ENCODE data around the gene YJEFN3.

YJEFN3 gene

GRCh38 chr19:19499272-19499995, 29.3 kb upstream of the YJEFN3 start:
- TF ChIP-seq, protein P1, sequence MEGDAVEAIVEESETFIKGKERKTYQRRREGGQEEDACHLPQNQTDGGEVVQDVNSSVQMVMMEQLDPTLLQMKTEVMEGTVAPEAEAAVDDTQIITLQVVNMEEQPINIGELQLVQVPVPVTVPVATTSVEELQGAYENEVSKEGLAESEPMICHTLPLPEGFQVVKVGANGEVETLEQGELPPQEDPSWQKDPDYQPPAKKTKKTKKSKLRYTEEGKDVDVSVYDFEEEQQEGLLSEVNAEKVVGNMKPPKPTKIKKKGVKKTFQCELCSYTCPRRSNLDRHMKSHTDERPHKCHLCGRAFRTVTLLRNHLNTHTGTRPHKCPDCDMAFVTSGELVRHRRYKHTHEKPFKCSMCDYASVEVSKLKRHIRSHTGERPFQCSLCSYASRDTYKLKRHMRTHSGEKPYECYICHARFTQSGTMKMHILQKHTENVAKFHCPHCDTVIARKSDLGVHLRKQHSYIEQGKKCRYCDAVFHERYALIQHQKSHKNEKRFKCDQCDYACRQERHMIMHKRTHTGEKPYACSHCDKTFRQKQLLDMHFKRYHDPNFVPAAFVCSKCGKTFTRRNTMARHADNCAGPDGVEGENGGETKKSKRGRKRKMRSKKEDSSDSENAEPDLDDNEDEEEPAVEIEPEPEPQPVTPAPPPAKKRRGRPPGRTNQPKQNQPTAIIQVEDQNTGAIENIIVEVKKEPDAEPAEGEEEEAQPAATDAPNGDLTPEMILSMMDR (conservative IDR thresholded peaks at IDR 0.05; ENCODE audit: low read length) = no peak
- no peak for DNase-seq (ENCODE audit: low read depth)
- H3K4me3 ChIP-seq (ENCODE audit: low read length) = no peak overlapping the region

- TF ChIP-seq, protein P1 (conservative IDR thresholded peaks at IDR 0.05; ENCODE audit: low read length) = no peak
- DNase-seq (ENCODE audit: low read depth) = no peak
- H3K4me3 ChIP-seq (ENCODE audit: low read length) = no peak overlapping the region
Observed at GRCh38 chr19:19500975-19501644, 27.6 kb upstream of the YJEFN3 start.

- no peak for DNase-seq (ENCODE audit: low read depth)
- TF ChIP-seq, protein P1 (conservative IDR thresholded peaks at IDR 0.05; ENCODE audit: low read length) = no peak
- no peak overlapping the region for H3K4me3 ChIP-seq (ENCODE audit: low read length)
Observed at GRCh38 chr19:19501798-19502197, 26.9 kb upstream of the YJEFN3 start.

DNA sequence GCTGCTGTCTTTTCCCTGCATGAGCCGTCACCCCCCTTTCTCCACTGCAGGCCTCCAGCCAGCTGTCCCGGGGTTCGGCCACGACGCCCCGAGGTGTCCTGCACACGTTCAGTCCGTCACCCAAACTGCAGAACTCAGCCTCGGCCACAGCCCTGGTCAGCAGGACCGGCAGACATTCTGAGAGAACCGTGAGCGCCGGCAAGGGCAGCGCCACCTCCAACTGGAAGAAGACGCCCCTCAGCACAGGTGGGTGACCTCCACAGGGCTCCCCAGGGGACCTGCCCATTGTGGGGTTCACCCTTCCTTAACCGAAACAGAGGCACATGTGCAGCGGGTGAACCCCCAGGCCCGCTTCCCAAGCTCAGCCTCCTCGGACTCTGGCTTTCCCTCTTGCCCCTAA, 26.4 kb upstream of the YJEFN3 start:
- no peak overlapping the region for H3K4me3 ChIP-seq (ENCODE audit: low read length)
- TF ChIP-seq, protein P1 (conservative IDR thresholded peaks at IDR 0.05; ENCODE audit: low read length) = no peak
- no peak for DNase-seq (ENCODE audit: low read depth)

GRCh38 chr19:19502808-19503602, 25.7 kb upstream of the YJEFN3 start:
- DNase-seq (ENCODE audit: low read depth) = no peak
- TF ChIP-seq, protein P1 (conservative IDR thresholded peaks at IDR 0.05; ENCODE audit: low read length) = no peak
- no peak overlapping the region for H3K4me3 ChIP-seq (ENCODE audit: low read length)

DNA sequence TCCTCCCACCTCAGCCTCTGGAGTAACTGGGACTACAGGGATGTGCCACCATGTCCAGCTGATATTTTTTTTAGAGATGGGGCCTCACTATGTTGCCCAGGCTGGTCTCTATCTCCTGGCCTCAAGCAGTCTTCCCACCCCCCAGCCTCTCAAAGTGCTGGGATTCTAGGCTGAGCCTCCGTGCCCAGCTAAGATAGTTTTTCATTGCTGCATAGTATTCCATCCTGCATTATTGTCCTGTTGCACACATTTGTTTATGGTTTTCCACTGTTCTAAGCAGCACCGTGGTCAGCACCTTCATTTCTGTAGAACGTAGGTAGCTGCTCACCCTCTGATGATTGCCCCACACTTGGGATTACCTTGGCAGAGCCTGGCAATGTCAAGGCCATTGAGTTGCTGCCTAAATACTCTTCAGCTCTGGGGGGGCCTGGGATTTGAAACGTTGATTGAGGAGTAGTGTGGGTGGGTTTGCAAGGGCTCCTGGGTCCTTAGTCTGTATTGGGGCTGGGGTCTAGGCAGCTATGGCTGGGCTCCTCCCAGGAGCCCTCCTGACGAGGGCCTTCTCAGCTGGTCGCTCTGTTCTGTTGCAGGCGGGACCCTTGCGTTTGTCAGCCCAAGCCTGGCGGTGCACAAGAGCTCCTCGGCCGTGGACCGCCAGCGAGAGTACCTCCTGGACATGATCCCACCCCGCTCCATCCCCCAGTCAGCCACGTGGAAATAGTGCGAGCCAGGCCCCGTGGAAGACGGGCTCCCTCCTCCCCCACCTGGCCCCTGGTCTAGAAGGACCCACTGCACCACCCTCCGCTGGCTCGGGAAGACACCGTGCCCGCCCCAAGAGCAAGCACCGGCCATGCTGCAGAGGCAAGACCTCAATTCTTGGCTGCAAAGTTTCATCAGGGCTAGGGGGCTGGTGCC, 23.7 kb upstream of the YJEFN3 start:
- DNase-seq (ENCODE audit: low read depth) = no peak
- no peak overlapping the region for H3K4me3 ChIP-seq (ENCODE audit: low read length)
- TF ChIP-seq, protein P1 (conservative IDR thresholded peaks at IDR 0.05; ENCODE audit: low read length) = no peak
